Midbrain (tissue), 1 donor: ENCODE data around the gene ZNF420.

Experiments used
- DNase-seq: peaks from one replicate; lab custom pipeline; 2025; lab: John Stamatoyannopoulos, UW

The ZNF420 gene

GRCh38 chr19:37148214-37148613, 70.0 kb downstream of the ZNF420 start:
- no peak for DNase-seq

DNA sequence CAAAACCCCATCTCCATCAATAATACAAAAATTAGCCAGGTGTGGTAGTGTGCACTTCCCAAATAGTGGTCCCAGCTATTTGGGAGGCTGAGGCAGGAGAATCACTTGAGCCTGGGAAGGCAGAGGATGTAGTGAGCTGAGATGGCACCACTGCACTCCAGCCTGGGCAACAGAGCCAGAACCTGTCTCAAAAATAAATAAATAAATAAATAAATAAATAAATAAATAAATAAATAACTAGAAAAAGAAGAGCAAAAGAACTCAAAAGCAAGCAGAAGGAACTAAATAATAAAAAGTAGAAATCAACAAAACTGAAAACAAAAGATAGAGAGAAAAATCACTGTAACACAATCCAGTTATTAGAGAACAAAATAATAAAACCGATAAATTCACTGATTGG, 81.9 kb downstream of the ZNF420 start:
- DNase-seq = no peak

- no peak for DNase-seq
These were observed 87.4 kb downstream of the ZNF420 start for GRCh38 chr19:37165635-37166034.

GRCh38 chr19:37172368-37173366, 94.4 kb downstream of the ZNF420 start, which contains the start of gene ZNF585A:
ZNF585A (minus strand) TSS chr19:37172695; CDS start chr19:37169910, 2,785 bp downstream.
- peak; percentile 97 for DNase-seq
